HTERT RPE-1 (cell line): ENCODE measurements around the gene STX4.
"Not testable (repeated sequence)": the region's sequence is repeated elsewhere in the genome, so short reads cannot be mapped to it uniquely, and the experiment has no call there.

Source experiments
- in situ Hi-C: fragments of 300-500 bp; cut with MboI; formaldehyde crosslinking; loops from 4 replicates; pipeline ENCODE4 v1.14.3; 2020; ENCODE audit warnings: low sequenced_read_pairs

Gene STX4

DNA sequence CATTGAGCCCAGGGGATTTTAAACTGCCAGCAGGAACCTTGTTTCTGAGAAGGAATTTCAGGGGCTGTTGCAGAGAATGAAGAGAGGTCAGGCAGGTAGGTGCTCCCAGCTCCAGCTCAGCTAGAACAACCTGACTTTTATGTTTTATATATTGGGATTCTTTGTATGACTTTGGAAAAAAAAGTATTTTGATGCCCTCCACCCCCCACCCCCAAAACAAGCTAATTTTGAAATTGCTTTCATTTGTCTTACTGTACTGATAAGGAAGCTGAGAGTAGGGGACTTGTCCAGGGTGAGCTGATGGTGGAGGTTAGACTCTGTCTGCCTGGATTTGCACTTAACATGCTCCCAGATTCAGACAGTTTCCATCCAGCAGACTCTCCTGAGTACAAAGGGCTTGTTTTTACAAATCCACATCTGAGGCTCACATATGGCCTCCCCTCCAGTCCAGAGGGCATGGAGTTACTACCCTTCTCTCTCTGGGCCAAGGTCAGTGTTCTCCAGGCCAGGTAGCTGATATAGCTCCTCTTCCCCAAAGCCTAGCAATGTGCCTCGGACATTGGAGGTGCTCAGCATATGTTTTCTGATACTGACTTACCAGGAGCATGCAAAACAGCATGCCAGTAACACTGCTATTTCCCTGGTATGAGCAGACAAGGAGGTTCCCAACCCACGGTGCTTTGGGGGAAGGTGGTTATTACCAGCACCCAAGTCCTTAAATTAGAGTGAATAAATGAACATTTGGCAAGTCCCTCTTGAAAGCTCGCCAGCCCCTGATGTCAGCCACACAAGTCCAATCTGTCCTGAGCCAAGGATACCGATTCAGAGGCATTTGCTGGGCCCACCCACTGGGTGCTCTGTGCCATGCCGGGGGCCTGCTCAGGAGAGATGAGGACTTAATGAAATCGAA, 34.3 kb upstream of the STX4 start:
- in situ Hi-C loops: no loop called here

DNA sequence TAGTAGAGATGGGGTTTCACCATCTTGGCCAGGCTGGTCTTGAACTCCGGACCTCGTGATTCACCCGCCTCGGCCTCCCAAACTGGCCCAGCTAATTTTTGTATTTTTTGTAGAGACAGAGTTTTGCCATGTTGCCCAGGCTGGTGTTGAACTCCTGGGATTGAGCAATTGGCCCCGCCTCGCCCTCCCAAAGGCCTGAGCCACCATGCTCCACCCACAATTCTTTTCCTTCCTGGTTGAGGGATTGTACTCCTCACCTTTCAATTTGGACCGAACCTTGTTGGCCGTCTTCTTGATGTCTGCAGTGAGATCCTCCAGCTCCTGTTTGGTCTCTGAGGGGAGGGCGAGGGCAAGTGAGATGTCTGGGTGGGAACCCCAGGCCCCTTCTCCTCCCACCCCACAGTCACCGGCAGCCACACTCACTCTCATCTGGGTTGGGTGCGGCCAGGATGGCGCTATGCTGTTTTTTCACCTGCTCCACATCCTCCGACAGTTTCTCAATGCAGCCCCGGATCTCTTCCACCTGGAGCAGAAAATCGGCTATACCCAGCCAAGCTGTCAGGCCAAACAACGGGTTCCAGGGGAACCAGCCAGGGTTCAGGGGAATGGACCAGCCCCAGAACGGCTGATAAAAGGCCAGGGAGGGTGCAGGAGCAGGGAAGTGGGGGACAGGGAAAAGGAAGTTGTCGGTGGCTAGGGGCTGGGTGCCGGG, 32.5 kb upstream of the STX4 start:
- in situ Hi-C loops: no loop called here

DNA sequence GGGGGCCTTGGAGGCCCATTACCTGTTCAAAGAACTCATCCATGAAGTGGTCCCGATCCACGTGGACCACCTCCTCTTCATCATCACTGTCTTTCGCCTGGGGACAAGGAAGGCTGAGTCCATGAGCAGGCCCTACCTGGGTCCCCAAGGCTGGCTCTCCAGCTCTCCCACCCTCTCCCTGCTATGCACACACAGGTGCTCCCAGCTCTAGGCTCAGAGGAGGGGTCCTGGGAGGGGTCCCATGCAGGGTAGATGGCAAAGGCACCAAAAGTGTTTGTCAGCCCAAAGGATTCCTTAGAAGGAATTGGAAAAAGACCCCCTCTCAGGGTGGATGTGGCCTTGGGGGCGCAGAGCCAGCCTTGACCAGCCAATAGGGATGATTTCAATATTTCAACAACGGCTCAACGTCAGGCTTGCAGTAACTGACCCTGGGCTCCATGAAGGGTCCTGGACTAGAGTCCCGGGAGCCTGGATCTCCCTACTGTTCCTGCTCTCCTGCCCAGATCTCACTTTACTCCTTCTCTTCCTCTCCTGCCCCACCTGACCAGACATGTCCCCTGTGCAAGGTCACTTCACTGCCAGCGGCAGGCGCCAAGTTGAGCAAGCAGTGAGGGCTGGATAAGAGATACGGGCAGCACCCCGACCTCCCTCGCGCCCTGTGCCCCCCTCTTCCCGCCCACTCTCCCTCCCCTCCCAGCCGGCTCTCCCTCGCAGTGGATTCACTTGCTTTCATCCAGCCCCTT, 31.7 kb upstream of the STX4 start:
- in situ Hi-C loops: no loop called here

DNA sequence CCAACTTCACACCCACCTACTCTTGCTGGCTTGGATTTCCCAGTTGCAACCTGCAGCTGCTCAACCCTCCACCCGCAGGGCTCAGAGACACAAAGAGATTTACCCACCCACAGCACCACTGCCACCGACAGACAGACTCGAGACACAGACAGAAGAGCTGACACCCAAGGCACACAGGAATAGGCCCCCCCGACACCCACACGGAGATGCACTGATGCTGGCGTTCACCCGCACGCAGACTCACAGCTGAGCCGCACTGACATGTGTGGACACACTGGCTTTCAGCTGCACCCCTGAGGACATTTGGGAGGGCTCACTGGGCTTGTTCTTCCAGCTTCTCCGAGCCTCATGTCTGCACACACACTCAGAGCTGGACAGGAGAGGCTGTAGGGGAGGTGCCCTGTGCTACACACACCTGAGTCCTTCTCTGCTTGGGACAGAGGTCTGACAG, 31.1 kb upstream of the STX4 start:
- in situ Hi-C loops: no loop called here

DNA sequence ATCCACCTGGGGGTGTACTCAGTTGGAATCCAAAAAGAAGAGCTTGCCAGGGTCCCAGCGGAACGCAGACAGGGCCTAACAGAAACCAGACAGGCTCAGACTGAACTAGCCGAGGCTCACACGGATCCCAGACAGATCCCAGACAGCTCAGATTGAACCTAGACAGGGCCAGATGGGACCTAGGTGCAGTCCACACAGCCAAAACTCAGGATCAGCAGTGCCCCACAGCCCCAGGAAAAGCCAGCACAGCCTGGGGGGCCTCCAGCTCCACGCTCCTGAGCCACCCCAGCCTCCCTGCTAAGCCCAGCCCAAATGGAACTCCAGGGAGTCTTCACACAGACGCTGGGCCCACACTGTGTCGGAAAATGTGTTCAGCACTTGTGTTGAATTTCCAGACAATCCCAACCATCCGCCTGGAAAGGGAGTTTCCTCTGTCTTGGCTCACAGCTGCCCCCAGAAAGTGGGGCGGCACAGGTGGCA, 30.5 kb upstream of the STX4 start:
- in situ Hi-C loops: no loop called here

DNA sequence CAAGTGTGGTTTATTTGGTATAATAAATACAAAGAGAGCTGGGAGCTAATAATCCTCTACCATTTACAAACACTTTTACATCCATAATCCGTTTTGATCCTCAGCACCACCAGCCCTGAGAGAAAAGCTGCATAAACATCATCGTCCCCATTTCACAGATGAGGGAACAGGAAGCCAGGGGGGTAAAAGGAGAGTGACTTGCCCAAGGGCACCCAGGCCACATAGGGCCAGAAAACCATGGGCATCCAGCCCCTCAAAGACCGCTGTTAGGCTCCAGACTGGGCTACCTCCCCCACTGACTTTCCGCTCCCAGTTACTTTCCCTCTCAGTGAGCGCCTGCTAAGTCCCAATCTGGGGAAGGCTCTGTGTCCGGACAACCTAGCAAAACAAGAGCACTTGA, 29.6 kb upstream of the STX4 start:
- in situ Hi-C loops: no loop called here

DNA sequence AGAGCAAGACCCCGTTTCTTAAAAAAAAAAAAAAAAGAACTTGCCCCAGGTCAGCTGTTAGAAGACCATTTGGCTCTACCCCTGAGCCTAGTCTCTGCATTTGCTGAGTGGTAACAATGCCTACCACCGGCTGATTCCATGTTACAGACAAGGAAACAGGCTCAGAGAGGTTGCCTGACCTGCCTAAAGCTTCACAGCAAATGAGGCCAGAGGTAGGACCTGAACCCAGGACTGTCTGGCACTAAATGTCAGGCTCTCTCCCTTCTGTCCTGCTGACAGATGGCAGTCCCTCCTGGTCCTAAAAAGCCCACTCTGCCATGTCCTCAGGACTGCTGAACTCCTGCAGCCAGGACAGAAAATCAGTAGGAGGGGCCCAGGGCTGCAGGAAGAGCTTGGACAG, 28.7 kb upstream of the STX4 start:
- in situ Hi-C loops: no loop called here

DNA sequence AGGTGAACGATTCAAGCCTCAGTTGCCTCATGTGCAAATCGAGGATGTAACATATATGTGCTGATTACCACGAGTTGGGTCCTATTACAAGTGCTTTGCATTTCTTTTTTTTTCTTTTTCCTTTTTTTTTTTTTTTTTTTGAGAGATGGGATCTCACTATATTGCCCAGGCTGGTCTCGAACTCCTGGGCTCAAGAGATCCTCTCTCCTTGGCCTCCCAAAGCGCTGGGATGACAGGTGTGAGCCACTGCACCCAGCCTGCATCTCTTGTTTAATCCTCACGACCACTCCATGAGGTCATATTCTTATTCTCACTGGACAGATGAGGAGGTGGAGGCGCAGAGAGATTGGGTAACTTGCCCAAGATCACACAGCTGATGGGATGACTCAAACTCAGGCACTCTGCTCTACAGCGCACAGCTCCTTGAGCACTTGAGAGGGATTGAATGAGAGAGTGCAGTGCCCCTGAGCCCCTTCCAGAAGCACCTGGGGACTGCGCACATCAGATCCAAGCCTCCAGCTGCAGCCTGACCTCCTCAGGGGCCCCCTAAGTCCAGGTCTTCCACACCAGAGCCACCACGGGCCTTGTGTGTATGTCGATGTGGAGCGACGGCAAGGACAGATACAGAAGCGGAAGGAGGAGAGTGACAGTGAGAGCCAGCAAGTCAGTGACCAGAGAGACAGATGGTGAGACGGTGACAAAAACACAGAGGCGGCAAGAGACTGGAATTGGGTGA, 27.8 kb upstream of the STX4 start:
- in situ Hi-C loops: no loop called here

DNA sequence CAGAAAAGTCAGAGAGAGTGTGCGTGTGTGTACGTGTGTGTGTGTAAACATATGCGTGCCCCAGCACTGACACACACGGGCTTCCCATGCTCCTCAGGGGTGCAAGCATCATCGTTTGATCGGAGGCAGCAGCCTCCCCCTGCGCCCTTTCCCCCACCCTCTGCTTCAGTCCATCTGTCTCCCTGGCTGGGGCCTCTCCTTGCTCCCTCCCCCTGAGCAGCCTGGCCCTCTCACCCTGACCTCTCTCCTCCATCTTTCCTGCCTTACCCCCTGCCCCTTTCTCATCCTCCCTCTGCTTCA, 27.3 kb upstream of the STX4 start:
- in situ Hi-C loops: no loop called here

DNA sequence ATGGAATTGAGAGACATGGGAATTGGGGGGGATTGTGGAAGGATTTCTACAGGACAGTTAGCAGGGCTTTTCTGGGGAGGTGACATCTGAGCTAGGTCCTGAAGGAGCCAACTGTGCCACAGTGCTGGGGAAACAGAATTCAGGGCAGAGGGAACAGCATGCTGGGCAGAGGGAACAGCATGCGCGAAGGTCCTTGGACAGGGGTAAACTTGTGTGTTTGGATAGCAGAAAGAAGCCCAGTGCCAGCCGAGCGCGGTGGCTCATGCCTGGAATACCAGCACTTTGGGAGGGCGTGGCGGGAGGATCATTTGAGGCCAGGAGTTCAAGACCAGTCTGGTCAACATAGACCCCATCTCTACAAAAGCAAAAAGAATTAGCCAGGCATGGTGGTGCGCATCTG, 26.8 kb upstream of the STX4 start:
- in situ Hi-C loops: no loop called here

DNA sequence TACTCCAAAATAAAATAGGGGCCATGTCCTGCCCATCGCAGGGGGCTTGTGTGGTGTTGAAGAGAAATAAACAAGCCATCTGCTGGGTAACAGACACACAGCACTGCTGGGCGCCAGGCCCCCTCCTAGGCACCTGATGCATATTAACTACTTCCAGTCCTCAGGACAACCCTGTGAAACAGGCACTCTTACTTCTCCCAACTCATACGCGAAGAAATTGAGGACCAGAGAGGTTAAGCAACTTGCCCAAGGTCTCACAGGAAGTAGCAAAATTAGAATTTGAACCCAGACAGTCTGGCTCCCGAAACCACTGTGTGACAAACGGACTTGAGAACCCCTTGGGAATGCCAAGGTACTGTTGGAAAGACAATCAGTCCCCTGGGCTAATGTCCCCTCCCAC, 25.7 kb upstream of the STX4 start:
- in situ Hi-C loops: no loop called here

DNA sequence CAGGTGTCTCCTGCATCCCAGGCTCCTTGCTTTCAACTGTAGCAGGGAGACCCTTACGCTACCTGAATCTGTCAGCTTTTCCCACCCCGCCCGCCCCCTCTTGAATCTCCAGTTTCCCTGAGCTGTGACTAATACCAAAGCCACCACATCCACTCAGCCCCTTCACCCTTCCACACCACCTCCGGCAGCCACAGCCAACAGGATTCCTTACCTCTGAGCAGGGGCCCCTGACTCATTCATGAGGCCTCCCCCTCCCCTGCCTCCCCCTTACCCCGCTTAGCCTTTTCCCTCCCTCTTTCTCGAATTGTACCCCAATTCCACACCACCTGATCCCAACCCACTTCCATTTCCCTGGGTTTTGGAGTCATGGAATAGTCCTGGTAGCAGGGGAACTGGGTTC, 25.2 kb upstream of the STX4 start:
- in situ Hi-C loops: no loop called here

DNA sequence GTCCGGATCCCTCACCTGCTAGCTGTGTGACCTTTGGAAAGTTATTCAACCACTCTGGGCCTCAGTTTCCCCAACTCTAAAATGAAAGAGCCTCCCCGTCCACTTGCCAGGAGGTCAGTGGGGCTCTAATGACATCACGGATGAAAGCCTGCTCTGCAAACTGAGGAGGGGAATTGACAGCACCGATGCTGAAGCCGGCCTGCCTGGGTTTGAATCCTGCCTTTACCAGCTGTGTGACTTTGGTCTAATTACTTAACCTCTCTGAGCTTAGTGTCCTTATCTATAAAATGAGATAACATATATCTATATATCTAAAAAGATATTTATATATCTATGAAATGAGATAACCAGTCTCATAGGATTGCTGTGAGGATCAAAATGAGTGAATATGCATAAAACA, 24.8 kb upstream of the STX4 start:
- in situ Hi-C loops: no loop called here

DNA sequence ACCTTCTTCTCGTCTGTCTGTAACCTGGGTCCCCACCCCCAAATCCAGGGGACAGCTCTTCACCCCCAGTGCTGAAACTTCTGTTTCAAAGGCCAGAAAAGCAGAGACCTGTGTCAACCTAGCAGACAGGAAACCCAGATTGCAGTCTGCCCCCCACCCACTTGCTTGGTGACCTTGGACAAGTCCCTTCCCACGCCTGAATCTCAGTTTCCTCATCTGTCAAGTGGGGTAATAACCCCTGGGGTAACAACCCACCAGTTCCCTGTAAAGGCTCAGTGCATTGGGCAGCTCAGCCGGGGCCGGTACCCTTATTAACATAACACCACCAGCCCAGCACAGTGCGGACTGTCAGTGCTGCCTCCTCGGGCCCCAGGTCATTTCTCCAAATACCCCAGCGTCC, 24.2 kb upstream of the STX4 start:
- in situ Hi-C loops: no loop called here

DNA sequence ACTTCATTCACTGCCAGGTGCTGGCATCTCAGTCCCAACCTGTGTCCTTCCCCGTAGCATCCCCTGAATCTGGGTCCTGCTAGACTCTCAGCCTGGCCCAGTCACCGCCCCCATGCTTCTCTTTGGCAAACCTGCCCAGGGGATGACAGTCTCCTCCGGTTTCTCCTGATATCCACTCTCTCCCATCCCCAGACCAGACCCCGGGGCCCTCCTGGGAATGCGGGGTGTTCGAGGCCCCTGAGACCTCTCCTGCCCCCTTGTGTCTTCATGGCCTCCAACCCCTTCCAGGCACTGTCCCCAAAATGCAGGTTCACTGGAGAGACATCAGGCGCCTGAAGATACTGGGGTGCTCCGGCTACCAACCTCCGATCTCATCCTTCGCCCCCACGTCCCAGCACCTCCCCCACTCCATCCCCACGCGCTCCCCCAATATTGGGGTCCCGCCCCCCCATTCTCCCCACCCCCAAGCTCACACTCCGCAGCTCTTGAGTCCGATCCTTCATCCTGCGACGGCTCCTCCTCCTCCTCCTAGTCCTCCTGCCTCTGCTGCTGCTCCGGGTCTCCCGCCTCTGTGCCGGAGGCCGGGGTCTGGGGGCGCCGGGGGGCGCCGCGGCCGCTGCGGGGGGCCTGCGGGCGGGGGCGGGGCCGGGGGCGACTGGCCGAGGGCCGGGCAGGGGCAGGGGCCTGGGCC, 23.3 kb upstream of the STX4 start:
- in situ Hi-C loops: no loop called here

DNA sequence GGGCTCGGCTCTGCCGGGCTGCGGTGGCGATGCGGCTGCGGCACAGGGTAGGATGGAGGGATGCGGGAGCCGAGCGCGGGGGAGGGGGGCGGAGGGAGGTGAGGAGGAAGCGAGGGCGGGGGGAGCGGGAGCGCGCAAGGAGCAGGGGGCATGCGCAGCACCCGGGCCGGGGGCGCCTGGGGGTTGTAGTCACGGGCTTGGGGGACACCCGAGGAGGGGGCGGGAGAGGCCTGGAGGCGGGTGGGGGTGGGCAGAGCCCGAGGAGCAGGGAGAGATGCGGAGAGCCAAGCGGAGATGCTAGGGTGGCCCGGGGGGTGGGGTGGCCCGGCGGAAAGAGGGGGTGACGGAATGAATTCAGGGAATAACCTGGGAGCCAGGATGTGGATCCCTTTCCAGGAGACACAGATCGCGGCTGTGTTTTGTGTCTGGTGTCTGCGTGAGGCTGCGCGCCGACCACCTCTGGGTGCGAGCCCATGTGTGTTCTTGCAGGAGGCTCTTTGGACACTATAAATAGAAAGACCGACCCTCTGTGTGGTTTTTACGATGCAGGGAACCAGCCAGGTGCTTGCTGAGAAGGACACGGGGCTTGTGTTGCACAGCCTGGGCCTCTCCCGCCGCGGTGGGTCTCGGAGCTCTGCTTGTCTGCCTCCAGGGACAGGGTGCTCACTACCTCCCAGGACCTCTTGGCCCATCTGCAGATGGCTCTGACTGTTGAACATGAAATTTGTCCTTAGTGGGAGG, 22.6 kb upstream of the STX4 start, which contains the start of gene STX1B:
STX1B (minus strand) TSS at position 54 of the 741 bp plus-strand sequence. CDS start 242 bp downstream, outside the sequence.
- in situ Hi-C loops: no loop called here

DNA sequence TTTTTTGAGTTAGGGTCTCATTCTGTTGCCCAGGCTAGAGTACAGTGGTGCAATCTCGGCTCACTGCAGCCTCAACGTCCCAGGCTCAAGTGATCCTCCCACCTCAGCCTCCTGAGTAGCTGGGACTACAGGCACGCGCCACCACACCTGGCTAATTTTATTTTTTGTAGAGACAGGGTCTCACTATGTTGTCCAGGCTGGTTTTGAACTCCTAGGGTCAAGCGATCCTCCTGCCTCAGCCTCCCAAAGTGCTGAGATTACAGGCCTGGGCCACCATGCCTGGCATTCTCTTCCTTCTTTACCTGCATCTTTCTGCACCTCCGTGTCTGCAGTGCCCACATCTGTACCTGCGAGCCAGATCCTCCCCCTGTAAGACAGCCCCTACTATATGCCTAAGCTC, 21.5 kb upstream of the STX4 start:
- in situ Hi-C loops: not testable (repeated sequence)

DNA sequence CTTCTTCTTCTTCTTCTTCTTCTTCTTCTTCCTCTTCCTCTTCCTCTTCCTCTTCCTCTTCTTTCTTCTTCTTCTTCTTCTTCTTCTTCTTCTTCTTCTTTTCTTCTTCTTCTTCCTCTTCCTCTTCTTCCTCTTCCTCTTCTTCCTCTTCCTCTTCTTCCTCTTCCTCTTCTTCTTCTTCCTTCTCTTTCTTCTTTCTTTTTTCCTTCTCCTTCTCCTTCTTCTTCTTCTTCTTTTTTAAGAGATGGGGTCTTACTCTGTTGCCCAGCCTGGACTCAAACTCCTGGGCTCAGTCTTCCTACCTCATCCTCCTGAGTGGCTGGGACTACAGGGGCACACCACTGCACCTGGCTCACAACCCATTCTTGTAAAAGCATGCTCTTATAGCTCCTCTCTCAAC, 20.1 kb upstream of the STX4 start:
- in situ Hi-C loops: not testable (repeated sequence)

DNA sequence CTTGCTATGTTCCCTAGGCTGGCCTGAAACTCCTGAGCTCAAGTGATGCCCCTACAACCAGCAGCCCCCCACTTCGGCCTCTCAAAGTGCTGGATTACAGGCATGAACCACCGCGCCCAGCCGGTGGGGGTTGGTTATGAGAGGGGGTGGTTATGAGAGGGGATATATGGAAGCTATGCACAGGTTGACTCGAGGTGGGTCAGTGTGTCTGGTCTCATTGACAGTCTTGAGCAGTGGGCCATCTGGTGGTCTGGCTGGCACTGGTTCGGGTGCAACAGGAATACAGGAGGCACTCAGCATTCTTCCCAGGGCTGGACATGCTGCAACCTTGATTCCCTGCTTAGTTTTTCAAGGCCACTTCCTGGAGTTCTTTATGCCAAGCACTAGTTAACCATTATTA, 17.3 kb upstream of the STX4 start:
- in situ Hi-C loops: no loop called here

DNA sequence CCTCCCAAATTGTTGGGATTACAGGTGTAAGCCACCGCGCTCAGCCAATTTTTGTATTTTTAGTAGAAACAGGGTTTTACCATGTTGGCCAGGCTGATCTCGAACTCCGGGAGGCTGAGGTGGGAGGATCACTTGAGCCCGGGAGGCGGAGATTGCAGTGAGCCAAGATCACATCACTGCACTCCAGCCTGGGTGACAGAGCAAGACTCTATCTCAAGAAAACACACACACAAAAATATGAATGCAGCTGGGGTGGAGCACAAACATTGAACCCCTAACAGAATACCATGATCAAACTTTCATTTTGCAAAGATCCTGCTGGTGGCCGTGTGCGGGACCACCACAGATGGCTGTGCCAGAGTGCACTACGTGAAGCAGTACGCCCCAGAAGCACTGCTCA, 15.6 kb upstream of the STX4 start:
- in situ Hi-C loops: not testable (repeated sequence)
